KMS-11 (cell line): ENCODE measurements around the gene TRPM2.

Source experiments
- H2AFZ ChIP-seq: fragments of 200-600 bp; sonication (generic); 2 replicates; pipeline ENCODE4 v1.6.1; 2016; ENCODE audit warnings: antibody characterized with exemption, mixed run types, low read depth
- H3K27ac ChIP-seq: fragments of 200-600 bp; sonication (generic); 2 replicates; pipeline ENCODE4 v1.6.1; 2016; ENCODE audit warnings: mild to moderate bottlenecking, mixed run types
- H3K27me3 ChIP-seq: fragments of 200-600 bp; sonication (generic); 2 replicates; pipeline ENCODE4 v1.6.1; 2017; ENCODE audit warnings: mild to moderate bottlenecking, low read depth, mixed run types, moderate library complexity; ENCODE audit not compliant: insufficient read depth
- H3K36me3 ChIP-seq: fragments of 200-600 bp; sonication (generic); 2 replicates; pipeline ENCODE4 v1.6.1; 2017; ENCODE audit warnings: mild to moderate bottlenecking, mixed run types; ENCODE audit not compliant: insufficient read depth
- H3K4me1 ChIP-seq: fragments of 200-600 bp; sonication (generic); 2 replicates; pipeline ENCODE4 v1.6.1; 2016; ENCODE audit warnings: mild to moderate bottlenecking, low read depth, mixed run types; ENCODE audit not compliant: poor library complexity, severe bottlenecking
- H3K4me2 ChIP-seq: fragments of 200-600 bp; sonication (generic); 2 replicates; pipeline ENCODE4 v1.7.0; 2016; ENCODE audit warnings: mild to moderate bottlenecking, mixed run types
- H3K4me3 ChIP-seq: fragments of 200-600 bp; sonication (generic); IDR thresholded peaks from 2 replicates; pipeline ENCODE4 v1.6.1; 2017; ENCODE audit warnings: low read depth, low read length, mixed read lengths; ENCODE audit not compliant: insufficient read depth
- H3K79me2 ChIP-seq: fragments of 200-600 bp; sonication (generic); 2 replicates; pipeline ENCODE4 v1.6.1; 2016; ENCODE audit warnings: low read depth, mixed run types; ENCODE audit not compliant: insufficient read depth
- H3K9ac ChIP-seq: fragments of 200-600 bp; sonication (generic); 2 replicates; pipeline ENCODE4 v1.6.1; 2016; ENCODE audit warnings: mild to moderate bottlenecking, mixed run types
- H4K20me1 ChIP-seq: fragments of 200-600 bp; sonication (generic); 2 replicates; pipeline ENCODE4 v1.6.1; 2016; ENCODE audit warnings: mild to moderate bottlenecking, mixed run types; ENCODE audit not compliant: insufficient read depth
- CTCF ChIP-seq: fragments of 200-600 bp; sonication (generic); conservative IDR thresholded peaks from 2 replicates; pipeline ENCODE4 v1.6.1; 2017; ENCODE audit warnings: low read depth, mild to moderate bottlenecking, antibody characterized with exemption, low read length, moderate library complexity, mixed read lengths

The TRPM2 gene

GRCh38 chr21:44485254-44485793 lies 131.9 kb downstream of the TRPM2 start:
- no peaks in the 10 kb centered on the region for H3K79me2 ChIP-seq
- H3K36me3 ChIP-seq: no peaks in the 10 kb centered on the region
- H3K27ac ChIP-seq: no peak overlapping the region
- TF ChIP-seq CTCF: no peak
- H4K20me1 ChIP-seq: no peaks in the 10 kb centered on the region
- peaks cover 62% of the 10 kb centered on the region for H3K27me3 ChIP-seq
- H3K4me3 ChIP-seq: no peak overlapping the region
- H3K4me2 ChIP-seq: no peak overlapping the region
- H2AFZ ChIP-seq: no peak overlapping the region
- H3K9ac ChIP-seq: no peak overlapping the region
- H3K4me1 ChIP-seq: no peaks in the 10 kb centered on the region

- H3K9ac ChIP-seq: no peak overlapping the region
- no peak overlapping the region for H3K4me3 ChIP-seq
- no peak overlapping the region for H3K4me2 ChIP-seq
- H4K20me1 ChIP-seq: no peaks in the 10 kb centered on the region
- H3K36me3 ChIP-seq: no peaks in the 10 kb centered on the region
- no peak overlapping the region for H3K27ac ChIP-seq
- no peak for TF ChIP-seq CTCF
- H3K79me2 ChIP-seq: no peaks in the 10 kb centered on the region
- no peak overlapping the region for H2AFZ ChIP-seq
- no peaks in the 10 kb centered on the region for H3K4me1 ChIP-seq
- peaks cover 66% of the 10 kb centered on the region for H3K27me3 ChIP-seq
These were observed 132.4 kb downstream of the TRPM2 start for GRCh38 chr21:44485796-44486195.

GRCh38 chr21:44486302-44486701 lies 132.9 kb downstream of the TRPM2 start:
- Histone ChIP-seq H3K9ac (no peak overlapping the region), H3K4me2 (no peak overlapping the region), H3K27ac (no peak overlapping the region), H3K4me3 (no peak overlapping the region), H3K79me2 (no peaks in the 10 kb centered on the region), H3K36me3 (no peaks in the 10 kb centered on the region), H3K27me3 (peaks cover 69% of the 10 kb centered on the region), H3K4me1 (no peaks in the 10 kb centered on the region), H4K20me1 (no peaks in the 10 kb centered on the region), H2AFZ (no peak overlapping the region)
- TF ChIP-seq CTCF: no peak

- H4K20me1 ChIP-seq: no peaks in the 10 kb centered on the region
- no peak overlapping the region for H3K27ac ChIP-seq
- no peaks in the 10 kb centered on the region for H3K36me3 ChIP-seq
- H3K27me3 ChIP-seq: peaks cover 74% of the 10 kb centered on the region
- H2AFZ ChIP-seq: no peak overlapping the region
- no peaks in the 10 kb centered on the region for H3K79me2 ChIP-seq
- no peak overlapping the region for H3K4me2 ChIP-seq
- TF ChIP-seq CTCF: peak; percentile 56
- no peak overlapping the region for H3K4me3 ChIP-seq
- no peaks in the 10 kb centered on the region for H3K4me1 ChIP-seq
- H3K9ac ChIP-seq: no peak overlapping the region
These were observed 134.4 kb downstream of the TRPM2 start for GRCh38 chr21:44487831-44488230.
